GM15510 (cell line): ENCODE data around the gene INTS6.

Experiments used
- POLR2A ChIP-seq: IDR thresholded peaks from 3 replicates; pipeline ENCODE4 v1.6.1; 2011; ENCODE audit warnings: borderline replicate concordance; ENCODE audit not compliant: insufficient read length; ENCODE audit errors: extremely low read depth

Gene INTS6

GRCh38 chr13:51467730-51468129 is 14.9 kb upstream of the INTS6 start:
- TF ChIP-seq POLR2A: no peak

- TF ChIP-seq POLR2A: no peak
Measured at GRCh38 chr13:51465124-51465523, 12.3 kb upstream of the INTS6 start.

DNA sequence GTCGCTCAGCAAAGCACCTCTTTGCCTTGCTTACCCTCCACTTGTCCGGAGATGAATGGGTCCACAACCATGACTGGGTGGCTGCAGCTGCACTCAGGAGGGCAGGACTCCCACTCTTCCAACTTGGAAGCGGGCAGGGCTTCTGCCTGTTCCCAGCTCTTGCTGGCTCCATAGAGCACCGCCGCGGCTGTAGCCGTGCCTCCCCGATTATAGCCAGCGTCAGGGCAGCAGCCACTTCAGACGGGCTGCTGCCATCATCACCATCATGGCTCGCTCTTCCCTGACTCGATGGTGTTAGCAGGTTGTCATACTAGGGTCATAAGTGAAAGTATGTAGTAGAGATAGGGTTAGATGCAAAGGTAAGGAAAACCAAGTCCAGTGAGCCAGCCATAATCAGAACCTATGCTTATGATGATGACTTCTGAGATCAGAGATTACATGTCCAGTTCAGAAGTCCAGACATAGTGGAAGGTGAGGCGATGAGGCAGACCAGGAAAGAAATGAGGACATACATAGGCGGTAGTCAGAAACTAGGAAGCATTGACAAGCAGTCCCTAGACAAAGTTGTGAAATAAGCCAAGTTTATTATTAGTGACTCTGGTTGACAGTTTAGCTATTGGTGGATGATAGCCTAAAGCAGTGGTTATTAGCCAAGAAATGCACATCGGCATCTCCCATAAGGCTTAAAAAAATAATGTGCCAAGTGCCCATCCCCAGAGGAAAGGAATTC is 4.4 kb upstream of the INTS6 start:
- TF ChIP-seq POLR2A: no peak

- no peak for TF ChIP-seq POLR2A
Measured at GRCh38 chr13:51456510-51456909, 3.7 kb upstream of the INTS6 start.

GRCh38 chr13:51455532-51455931 is 2.7 kb upstream of the INTS6 start:
- TF ChIP-seq POLR2A: no peak

DNA sequence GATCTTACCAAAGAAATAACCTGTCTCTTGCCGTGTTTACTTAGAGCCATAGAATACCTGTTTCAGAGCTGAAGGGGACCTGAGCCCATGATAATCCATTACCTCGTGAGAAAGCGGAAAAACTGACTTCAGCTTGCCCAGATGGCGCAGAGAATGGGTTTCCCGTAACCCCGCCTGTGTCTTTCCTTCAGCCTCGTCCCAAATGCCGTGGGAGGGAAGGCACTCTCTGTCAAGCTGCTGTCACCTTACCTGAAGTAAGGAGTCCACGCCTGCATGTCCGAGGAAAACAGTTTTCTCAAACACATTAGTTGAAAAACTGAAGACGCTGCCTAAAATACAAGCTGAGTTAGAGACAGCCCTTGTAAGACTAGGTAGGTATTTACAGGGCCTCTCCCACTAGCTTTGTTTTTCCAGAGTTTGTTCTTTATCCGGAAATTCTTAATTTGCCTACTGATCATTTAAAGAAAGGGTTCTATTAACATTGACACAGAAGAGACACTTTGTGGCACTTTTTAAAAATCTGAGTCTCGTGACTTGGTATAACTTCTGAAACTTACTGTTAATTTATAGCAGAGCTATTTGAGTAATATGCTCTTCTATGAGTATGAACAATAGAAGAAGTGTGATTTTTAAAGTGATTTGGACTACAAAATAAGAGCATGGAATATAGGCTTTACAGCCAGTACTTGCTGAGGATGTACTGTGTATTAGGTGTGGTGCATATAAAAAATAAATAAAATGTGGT is 1.3 kb upstream of the INTS6 start:
- no peak for TF ChIP-seq POLR2A

GRCh38 chr13:51453207-51453958 is 547 bp upstream of the INTS6 start:
- TF ChIP-seq POLR2A: no peak

DNA sequence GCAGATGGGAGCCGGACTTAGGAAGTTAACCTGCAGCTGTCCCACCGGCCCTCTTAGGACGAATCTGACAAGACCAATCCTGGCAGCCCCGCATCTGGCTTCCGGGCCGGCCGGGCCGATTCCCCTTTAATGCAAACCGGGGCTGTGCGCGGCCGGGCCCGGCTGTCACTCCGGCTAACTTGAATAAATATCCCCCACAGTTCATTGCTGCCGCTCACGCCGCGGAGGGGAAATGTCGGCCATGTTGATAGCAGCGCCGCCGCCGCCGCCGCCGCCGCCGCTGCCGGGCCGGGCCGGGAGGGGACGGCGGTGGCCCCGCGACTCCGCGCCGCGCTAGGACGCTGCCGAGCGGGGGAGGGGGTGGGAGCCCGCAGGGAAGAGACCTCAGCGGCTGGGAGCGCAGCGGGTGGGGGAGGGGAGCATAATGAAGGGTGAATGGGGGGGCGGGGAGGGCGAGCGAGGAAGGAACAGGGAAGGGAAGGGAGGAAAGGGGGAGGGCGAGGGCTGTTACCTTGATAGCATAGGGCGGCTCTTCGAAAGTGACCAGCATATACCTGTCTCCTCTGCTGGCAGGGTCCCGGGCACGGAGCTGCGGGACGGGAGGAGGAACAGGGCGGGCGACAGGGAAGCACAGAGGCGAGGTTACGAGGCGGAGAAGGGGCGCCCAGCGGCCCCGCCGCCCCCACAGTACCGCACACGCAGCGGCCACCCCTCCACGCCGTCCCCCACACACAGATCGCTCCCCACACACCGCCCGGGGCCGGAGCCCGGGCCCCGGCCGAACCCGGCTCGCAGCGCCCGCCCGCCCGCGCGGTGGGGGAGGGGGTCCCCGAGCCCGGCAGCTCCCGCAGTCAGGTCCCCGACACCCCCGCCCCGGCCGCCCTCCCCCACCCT is 1.1 kb downstream of the INTS6 start:
- peak; percentile 64 for TF ChIP-seq POLR2A

GRCh38 chr13:51451134-51451466 is 1.7 kb downstream of the INTS6 start:
- TF ChIP-seq POLR2A: no peak

DNA sequence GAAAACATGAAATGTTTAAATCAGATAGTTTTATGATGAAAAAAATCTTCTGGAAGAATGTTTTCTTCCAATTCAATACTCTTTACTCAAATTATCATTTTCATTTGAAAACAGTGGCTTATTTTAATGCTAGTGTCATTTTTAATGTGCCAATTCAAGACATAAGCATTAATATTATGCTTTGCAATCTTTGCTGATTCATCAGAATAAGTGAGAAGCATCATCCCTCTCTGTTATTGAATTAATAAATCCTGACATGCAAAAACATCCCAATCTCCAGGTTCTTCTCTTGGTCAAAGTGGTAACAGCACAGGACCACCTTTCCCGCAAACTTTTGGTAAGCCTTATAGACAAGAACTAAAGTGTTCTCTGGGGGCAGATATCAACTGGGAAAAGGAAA is 3.8 kb downstream of the INTS6 start:
- TF ChIP-seq POLR2A: no peak

DNA sequence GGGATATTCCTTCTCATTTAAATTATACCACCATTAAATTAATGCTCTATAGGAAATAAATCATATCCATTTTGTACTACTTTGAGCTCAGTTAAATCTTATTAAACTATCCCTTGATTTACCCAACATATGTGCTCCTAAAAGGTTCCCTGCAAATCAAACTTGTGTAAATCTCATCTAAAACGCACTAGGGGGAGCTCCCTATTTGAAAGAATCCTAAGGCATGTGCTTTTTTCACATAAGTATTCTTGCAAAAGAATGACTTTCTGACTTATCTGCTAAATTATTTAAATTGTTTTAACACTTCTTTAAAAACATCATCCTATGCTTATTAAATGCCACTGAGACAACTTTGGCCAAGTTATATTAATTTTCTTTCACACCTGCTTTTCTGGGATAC is 7.9 kb downstream of the INTS6 start:
- no peak for TF ChIP-seq POLR2A

DNA sequence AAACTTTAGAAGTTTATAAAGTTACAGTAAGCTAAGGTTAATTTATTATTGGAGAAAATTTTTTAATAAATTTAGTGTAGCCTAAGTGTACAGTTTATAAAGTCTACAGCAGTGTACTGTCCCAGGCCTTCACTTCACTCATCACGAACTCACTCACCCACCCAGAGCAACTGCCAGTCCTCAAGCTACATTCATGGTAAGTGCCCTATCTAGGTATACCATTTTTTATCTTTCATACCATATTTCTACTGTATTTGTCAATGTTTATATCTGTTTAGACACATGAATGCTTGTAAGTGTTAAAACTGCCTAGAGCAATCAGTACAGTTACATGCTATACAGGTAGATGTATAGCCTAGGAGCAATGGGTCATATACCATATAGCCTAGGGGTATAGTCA is 12.5 kb downstream of the INTS6 start:
- TF ChIP-seq POLR2A: no peak

- no peak for TF ChIP-seq POLR2A
Measured at GRCh38 chr13:51437550-51438127, 15.2 kb downstream of the INTS6 start.

- TF ChIP-seq POLR2A: no peak
Measured at GRCh38 chr13:51435002-51435578, 17.7 kb downstream of the INTS6 start.
